Endothelial cell of umbilical vein (primary cell): Measurements from ENCODE around the gene SESN1.

ENCODE experiments used
- CTCF ChIP-seq, 2 donors: IDR thresholded peaks; 1 replicate in 1 of 2; 2 replicates in 1 of 2; pipeline ENCODE4 v1.5.1; 2011; ENCODE audit warnings: low read length in 2 of 2, mild to moderate bottlenecking in 2 of 2, moderate library complexity in 2 of 2, control low read depth in 1 of 2, inconsistent platforms in 1 of 2, low read depth in 1 of 2; ENCODE audit not compliant: insufficient read depth in 1 of 2; ENCODE audit errors: extremely low read depth in 1 of 2
- EZH2 ChIP-seq: IDR thresholded peaks from 2 replicates; pipeline ENCODE4 v1.6.1; 2012; ENCODE audit warnings: borderline replicate concordance, low read depth, mild to moderate bottlenecking, moderate library complexity, low read length, inconsistent platforms; ENCODE audit not compliant: severe bottlenecking
- GATA2 ChIP-seq: IDR thresholded peaks from 2 replicates; pipeline ENCODE4 v1.7.0; 2011; ENCODE audit warnings: low read depth, mild to moderate bottlenecking, moderate library complexity, mixed read lengths, low read length; ENCODE audit not compliant: insufficient read length, insufficient read depth
- POLR2A ChIP-seq: IDR thresholded peaks from 2 replicates; pipeline ENCODE4 v1.6.1; 2012; ENCODE audit warnings: low read depth, mild to moderate bottlenecking, control low read depth, low read length
- POLR2AphosphoS5 ChIP-seq: IDR thresholded peaks from 2 replicates; pipeline ENCODE4 v1.6.1; 2012; ENCODE audit warnings: low read depth, mild to moderate bottlenecking, control low read depth, low read length, moderate library complexity; ENCODE audit not compliant: insufficient read depth

GRCh38 chr6:109033655-109034054 lies 61.0 kb downstream of the SESN1 start:
- TF ChIP-seq GATA2 (no peak), POLR2A (no peak), CTCF (IDR thresholded peaks at IDR 0.05; ENCODE audit: extremely low read depth in 1 of 2, insufficient read depth in 1 of 2, low read depth in 1 of 2, low read length in 2 of 2) (no peak), POLR2AphosphoS5 (no peak), EZH2 (no peak)
